C4-2B (cell line): ENCODE measurements around the gene MYH6.

ENCODE experiments used
- CTCF ChIP-seq: fragments of 450-650 bp; conservative IDR thresholded peaks from 2 replicates; pipeline ENCODE4 v1.5.1; 2017; ENCODE audit warnings: mild to moderate bottlenecking
- ZFX ChIP-seq: fragments of 450-650 bp; IDR thresholded peaks from 2 replicates; pipeline ENCODE4 v1.6.1; 2017

- TF ChIP-seq CTCF = no peak
- no peak for TF ChIP-seq ZFX
These were observed 36.2 kb downstream of the MYH6 start for GRCh38 chr14:23371865-23372264.
